HEK293T (cell line): ENCODE measurements around the gene ZNF329.

Experiments used
- ARNT ChIP-seq: fragments of 450-650 bp; IDR thresholded peaks from 2 replicates; pipeline ENCODE4 v1.6.1; 2017; ENCODE audit warnings: mild to moderate bottlenecking
- BHLHE40 ChIP-seq: fragments of 450-650 bp; IDR thresholded peaks from 2 replicates; pipeline ENCODE4 v1.6.1; 2016; ENCODE audit warnings: mild to moderate bottlenecking, moderate library complexity, borderline replicate concordance
- ELF4 ChIP-seq: fragments of 450-650 bp; IDR thresholded peaks from 2 replicates; pipeline ENCODE4 v1.6.1; 2017; ENCODE audit warnings: antibody characterized with exemption
- FOXA1 ChIP-seq: fragments of 450-650 bp; IDR thresholded peaks from 2 replicates; pipeline ENCODE4 v1.6.1; 2016; ENCODE audit warnings: mild to moderate bottlenecking
- FOXM1 ChIP-seq: fragments of 450-650 bp; IDR thresholded peaks from 2 replicates; pipeline ENCODE4 v1.6.1; 2017; ENCODE audit warnings: mild to moderate bottlenecking, borderline replicate concordance
- PKNOX1 ChIP-seq: fragments of 450-650 bp; IDR thresholded peaks from 2 replicates; pipeline ENCODE4 v1.6.1; 2016
- SP1 ChIP-seq: fragments of 450-650 bp; IDR thresholded peaks from 2 replicates; pipeline ENCODE4 v1.6.1; 2017
- SUZ12 ChIP-seq: fragments of 450-650 bp; IDR thresholded peaks from 2 replicates; pipeline ENCODE4 v1.6.1; 2016; ENCODE audit warnings: mild to moderate bottlenecking

DNA sequence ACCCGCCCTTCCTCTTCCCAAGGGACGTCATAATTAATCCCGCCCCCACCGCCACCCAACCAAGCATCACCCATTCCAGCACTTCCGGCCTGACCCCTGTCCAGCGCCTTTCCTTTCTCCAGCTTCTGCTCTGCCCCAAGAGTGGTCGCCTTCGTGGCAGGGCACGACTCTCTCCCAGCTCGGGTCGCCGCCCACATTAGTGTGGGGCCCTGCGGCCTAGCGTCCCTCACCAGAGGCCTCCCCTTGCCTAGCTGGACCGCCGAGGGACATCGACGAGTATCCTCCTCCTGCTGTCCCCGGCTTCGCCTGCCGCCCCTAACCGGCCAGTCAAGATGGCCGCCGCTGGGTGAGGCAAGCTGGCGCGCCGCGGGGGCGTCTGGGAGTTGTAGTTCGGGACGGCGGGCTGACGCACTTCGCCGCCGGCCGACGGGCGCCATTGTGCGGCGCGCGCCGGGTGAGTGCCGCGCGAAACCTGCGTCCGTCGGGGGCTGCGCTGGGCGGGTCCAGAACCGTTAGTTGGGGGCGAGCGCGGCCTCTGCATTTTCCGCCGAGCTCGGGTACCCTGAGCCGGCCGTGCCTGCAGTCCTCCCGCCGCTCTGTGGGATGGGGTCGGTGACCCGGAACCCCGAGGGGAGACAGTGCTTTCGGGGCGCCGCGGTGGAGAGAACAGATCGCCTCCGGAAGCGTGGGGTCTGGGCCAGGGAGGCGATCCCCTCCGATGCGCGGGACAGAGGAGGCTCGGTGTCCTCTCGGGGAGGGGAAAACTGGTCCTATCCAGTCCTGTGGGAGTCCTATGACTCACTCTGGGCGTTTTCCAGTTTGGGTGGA, 32.6 kb upstream of the ZNF329 start, which contains the start of gene ZNF274:
- TF ChIP-seq ELF4 (peak; percentile 59; the same call in 1 of the 2 replicates), SUZ12 (no peak), SP1 (no peak), ARNT (no peak), PKNOX1 (peak; percentile 74), BHLHE40 (no peak), FOXA1 (no peak), FOXM1 (no peak)
